LoVo (cell line): ENCODE results near the gene EFCAB6.
"Not testable (repeated sequence)": the region's sequence is repeated elsewhere in the genome, so short reads cannot be mapped to it uniquely, and the experiment has no call there.

ENCODE experiments used
- DNase-seq: peaks from one replicate; pipeline ENCODE4 v3.0.0-alpha.2; 2016; ENCODE audit warnings: low spot score

The EFCAB6 gene

DNA sequence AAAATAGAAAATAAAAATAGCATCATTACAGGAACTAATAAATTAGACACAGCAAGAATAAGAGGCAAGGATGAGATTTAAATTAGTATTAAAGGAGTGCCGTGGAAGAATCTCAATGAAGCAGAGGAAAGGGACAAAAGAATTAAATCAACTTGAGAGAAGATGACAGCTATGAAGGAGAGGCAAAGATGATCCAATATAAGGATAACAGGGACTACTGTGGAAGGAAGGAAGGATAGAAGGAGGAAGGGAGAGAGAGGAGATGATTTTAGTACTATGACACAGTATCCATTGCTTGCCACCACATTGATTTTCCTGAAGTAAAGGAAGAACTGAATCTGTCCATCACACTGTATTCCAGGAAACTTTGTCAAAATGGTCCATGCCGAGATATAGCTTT lies 98.0 kb downstream of the EFCAB6 start:
- no peak for DNase-seq

DNA sequence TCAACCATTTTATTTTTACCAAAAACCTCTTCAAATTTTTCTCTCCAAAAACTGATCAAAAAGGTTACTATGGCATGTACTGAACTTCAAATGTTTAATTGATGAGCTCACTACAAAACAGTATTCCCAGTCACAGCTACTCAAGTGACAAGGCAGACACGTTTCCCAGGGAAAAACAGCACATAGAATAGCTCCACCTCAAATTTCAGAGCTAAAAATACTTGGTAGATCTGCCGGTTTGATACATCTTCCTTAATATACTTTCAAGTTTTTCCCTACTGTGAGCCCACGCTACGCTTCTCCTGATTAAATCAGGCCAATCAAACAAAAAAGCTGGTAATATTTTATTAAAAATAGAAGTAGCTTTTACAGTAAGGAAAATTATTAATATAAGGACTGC lies 100.4 kb downstream of the EFCAB6 start:
- DNase-seq, result no peak

DNA sequence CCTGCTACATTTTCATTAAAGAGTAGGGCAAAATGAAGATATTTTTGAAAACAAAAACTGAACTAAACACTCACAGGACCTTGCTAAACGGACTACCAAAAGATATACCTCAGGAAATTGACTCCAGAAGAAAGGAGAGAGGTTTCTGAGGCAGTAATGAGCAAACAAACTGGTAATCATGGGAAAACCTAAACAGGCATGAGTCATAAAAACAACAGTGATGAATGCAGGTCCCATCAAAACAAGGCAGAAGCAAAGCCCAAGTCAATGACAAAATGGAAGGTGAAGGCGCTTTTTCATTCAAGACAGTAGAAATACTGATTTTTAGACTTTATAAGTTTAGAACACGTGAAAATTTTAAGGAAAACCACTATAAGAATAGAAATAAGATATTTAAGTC lies 104.5 kb downstream of the EFCAB6 start:
- DNase-seq, result no peak

DNA sequence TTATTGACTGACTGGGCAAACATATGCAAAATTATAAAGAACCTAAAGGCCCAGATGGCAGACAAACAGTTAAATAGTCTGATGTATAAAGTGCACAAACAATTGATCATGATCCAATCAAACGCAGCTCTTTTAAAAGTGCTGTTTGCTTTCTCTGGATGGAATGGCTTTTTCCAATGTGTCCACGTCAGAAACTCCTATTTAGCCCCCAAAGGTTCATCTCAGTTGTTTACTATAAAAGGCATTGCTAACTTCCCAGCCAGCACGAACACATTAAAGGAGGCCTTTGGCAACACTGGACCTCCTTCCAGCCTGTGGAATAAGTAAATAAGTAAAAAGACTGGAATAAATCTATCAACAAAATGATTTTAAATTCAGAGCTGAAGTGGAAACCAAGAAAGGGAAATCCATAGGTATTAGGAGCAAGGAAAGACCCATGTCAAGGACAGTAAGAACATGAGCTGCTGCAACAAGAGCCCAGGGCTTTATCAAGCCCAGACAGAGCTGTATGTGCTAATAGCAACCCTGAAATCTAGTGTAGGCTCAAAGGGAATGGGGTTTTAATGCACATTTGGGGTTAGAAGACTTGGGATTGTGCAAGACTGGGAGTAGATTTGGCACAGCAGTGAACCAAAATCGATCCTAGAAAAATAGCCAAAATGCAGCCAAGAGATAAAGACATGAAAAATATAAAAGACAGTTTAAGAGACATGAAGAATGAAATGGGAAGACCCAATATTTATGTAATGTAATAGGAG lies 105.4 kb downstream of the EFCAB6 start:
- no peak for DNase-seq

DNA sequence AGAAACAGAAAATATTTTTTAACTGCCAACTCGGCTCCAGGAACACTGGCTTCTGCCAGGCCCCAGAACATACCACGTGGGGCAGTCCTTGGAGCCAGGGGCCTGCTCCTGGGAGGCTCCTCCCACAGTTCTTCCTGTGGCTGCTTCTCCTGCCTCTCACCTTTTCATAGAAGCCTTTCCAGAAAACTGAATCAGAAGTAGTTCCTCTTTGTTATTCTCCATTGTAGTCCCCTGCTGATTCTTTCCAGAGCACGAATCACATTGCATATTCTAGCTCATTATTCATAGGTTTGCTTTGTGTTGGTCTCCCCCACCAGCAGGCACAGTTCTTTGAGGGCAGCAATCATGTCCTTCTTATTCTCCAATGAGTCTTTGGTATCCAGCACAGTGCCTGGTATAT lies 106.0 kb downstream of the EFCAB6 start:
- DNase-seq, result no peak

DNA sequence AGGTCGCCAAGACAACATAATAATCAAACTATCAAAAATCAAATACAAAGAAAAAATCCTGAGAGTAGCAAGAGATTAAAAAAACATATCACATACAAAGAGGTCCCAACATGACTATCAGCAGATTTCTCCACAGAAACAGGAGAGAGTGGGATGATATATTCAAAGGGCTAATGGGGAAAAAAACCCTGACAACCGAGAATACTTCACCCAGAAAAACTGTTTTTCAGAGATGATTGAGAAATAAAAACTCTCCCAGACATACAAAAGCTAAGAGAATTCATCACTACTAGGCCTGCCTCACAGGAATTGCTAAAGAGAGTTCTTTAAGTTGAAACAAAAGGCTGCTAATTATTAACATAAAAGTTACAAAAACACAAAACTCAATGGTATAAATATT lies 108.1 kb downstream of the EFCAB6 start:
- no peak for DNase-seq

DNA sequence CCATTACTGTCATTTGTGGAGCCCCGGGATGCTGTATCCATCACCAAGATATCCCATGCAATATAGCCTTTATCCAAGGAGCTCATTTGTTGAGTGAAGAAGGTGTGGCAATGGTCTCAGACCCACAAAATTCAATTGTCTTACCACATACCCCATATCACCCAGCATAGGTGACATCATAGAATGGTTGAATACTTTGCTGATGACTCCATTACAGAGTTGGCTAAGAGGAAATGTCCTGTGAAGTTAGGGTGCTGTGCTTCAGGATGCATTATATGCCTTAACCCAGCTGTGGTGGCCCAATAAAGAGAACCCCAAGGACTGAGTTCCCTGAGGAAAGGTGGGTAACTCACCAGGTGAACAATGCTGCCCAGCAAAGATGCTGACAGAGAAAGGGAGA lies 113.7 kb downstream of the EFCAB6 start:
- DNase-seq, result no peak

DNA sequence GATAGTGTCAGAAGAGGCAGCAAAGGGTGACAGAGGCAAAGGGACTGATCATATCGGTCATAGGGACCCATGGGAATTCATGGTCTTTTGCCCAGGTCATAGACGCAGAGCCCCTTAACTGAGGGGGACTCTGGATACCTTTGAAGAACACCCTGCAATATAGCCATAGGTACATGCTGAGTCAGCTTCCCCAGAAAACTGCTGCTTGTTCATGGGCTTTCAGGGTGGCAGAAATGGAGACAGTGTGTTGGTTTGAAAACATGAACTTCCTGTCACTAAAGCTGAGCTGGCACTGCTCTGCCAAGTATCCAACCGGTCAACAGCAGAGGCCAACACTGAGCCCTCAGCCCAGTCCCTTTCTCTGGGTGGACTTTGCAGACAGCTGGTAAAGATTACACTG lies 114.2 kb downstream of the EFCAB6 start:
- DNase-seq, result no peak

DNA sequence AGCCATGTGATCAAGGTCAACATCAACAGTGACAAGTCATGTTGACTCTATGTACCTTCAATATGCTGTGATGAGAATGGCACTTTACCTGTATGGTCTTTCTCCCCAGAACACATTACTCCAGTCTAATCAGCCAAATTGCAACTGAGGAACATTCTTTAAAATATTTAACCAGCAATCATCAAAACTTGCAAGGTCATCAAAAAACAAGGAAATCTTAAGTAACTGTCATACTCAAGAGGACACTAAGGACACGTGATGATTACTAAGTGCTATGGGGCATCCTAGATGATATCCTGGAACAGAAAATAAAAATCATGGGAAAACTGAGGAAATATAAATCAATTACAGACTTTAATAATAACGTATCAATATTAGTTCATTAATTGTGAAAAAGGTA lies 118.9 kb downstream of the EFCAB6 start:
- no peak for DNase-seq

DNA sequence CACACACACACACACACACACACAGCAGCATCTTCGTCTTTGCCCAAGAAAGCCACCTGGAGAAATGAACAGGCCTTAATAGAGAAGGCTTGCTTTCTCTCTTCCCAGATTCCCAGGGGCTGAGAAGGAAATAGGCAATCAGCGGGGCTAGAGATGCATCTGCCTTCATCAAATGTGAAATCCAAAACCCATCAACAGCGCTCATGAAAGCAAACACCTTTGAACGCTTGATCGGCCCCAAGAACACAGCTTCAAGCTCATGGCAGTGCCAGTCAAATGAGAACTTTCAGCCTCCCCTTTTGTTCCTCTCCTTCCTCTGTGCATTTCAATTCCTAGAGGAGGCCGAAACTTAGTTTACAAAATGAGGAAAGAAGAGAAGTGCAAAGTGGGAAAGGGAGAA lies 122.7 kb downstream of the EFCAB6 start:
- DNase-seq, result no peak

DNA sequence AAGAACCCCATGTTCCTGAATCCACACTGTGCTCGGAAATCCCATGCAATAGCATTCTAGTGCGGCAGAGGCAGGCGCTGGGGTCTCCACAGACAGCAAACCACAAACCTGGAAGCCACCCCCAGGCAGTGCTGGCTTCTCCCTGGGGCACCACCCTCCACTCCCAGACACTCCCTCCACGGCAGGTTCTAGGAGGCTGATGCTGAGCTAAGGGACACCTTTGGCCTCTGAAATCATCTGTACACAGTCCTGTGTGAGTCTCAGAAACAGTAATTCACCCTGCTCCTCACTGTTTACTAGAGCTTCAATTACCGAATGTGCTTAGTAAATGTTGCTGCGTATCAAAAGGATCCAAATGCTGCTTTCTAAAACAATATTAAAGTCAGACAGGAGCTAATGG lies 129.3 kb downstream of the EFCAB6 start:
- no peak for DNase-seq

DNA sequence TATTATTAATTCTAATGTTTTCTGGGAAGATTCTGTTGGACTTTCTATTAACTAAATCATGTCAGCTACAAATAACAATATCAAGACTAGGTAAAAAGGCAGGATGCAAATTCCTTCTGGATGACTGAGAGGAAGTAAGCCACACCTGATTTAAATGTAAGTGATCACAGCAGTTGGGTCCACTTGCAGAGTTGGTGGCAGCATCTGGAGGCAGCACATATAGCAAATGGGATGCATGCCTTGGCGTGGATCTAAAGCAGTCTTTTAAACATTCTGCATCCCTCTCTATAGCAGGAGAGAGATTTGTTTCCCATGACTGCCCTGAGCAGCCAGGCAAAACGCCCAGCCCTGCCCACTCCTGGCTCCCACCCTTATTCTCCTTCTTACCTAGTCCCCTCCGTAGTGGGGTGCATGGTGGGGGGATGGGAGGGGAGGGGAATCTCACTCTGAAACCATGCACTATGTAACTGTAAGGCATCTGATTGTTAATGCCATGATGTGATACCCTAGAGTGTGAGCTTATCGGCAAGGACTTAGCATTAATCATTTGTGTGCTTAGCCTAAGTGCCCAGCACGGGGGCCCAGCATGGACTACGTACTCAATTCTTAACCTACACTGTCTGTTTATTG lies 130.3 kb downstream of the EFCAB6 start:
- no peak for DNase-seq

DNA sequence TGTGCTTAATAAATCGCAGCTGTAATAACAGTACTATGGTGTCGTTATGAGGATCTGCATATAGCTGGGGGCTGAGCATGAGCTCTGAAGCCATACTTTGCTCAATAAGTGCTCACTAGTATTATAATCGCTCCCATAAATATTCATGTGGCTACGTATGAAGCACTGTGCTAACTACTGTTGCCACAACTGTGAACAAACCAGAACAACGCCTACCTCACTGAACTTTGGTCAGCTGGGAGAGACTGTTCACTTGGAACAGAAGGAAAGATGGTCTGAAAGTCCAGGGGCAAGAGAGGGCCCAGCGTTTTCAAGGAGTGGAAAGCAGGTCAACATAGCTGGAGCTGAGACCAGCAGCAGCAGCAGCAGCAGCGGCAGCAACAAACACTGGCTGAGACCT lies 141.6 kb downstream of the EFCAB6 start:
- DNase-seq, result no peak

DNA sequence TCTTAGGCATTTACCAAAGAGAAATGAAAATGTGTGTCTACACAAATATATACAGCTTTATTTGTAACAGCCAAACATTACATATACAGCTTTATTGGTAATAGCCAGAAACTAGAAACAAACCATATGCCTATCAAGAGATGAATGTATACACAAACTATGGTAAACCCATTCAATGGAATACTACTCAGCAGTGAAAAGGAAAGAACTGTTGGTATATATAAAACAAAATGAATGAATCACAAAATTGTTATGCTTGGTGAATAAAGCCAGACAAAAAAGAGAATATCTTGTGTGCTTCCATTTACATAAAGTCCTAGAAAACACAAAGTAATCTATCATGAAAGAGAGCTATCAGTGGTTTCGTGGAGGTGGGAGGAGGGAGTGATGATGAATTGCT lies 142.9 kb downstream of the EFCAB6 start:
- no peak for DNase-seq

DNA sequence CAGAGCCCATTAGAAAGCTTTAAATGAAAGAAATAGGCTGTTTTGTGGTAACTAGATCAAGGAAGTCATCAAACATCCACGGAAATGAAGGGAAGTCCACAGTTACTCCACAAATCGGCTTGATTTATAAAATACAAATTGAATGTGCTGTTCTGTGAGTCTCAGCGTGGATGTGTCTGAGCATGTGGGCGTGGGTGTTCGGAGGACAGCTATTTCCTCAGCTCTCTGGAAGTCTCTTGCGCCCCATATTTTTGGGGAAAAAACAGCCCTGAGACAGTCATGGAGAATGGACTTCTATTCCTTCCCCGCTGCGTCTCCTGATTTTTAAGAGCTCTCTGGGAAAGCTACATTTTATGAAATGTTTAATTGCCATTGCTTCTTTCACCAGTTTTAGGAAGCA lies 144.4 kb downstream of the EFCAB6 start:
- no peak for DNase-seq

DNA sequence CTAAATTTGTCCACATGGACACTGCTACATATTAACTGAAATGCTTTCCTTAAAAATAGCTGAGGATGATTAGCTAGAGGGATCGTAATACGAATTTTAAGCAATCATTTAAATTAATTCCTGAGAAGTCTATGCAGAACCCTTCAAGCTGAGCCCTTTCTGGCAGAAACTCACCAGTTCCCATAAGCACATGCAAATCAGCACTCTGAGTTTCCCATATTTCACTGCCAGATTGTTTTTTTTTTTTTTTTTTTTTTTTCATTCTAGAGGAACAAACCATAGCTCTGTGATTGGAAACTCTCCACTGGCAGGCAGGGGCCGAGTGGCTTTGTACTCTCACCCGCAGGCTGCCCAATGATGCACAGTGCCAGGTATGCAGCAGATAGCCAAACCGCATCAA lies 145.6 kb downstream of the EFCAB6 start:
- no peak for DNase-seq

DNA sequence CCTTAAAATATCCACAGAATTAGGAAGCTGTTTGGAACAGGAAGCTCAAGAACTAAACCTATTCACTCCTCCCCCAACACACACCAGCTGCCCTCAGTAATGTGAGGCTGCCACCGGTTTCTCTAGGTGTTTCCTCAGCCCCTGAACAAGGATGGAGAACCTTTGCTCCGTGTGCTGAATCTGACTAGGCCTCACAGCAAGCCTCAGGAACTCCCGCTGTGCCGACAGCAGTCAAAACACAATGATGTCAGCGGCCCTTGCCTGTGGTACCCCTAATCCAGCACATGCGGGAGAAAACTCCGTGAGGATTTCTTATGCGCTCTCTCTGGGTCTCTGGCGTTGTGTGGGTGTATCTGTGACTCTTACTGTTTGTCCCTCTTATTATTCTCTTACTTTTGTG lies 153.3 kb downstream of the EFCAB6 start:
- no peak for DNase-seq

DNA sequence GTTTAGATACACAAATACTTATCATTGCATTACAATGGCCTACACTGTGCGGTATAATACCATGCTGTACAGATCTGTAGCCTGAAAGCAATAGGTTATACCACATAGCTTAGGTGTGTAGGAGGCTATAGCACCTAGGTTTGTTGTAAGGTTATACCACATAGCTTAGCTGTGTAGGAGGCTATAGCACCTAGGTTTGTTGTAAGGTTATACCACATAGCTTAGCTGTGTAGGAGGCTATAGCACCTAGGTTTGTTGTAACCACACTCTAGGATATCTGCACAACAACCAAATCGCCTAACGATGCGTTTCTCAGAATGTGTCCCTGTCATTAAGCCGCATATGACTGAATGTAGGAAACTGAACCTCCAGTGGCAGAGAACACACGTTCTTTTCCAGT lies 155.5 kb downstream of the EFCAB6 start:
- not testable (repeated sequence) for DNase-seq

DNA sequence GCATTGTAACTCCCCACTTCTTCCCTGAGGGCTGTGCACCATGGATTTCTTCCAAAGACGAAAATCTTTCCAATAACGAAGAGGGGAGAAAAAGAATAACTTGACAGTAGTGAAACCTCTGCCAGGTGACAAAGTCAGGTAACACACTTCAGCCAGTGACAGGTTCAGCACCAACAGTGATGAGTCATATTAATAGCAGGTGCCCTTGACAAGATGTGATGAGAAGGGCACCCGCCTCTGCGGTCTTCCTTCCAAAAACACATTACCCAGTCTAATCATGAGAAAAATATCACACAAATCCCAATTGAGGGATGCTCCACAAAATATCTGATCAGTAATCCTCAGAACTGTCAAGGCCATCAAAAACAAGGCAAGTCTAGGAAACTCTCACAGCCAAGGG lies 157.8 kb downstream of the EFCAB6 start:
- DNase-seq, result no peak

DNA sequence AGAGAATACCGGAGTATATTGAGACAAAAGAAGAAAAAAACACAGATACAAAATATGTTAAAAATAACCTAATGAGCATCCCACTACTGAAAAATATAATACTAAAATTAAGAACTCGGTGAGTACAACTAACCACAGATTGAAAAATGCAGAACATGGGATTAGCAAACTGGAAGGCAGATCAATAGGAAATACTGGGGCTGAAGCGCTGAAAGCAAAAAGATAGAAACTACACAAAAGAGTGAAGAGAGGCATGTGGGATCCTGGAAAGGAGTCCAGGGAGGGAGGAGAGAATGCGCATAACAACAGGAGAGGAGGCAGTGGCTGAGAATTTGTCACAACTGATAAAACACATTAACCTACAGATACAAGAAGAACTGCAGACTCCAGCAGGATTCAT lies 159.3 kb downstream of the EFCAB6 start:
- no peak for DNase-seq

DNA sequence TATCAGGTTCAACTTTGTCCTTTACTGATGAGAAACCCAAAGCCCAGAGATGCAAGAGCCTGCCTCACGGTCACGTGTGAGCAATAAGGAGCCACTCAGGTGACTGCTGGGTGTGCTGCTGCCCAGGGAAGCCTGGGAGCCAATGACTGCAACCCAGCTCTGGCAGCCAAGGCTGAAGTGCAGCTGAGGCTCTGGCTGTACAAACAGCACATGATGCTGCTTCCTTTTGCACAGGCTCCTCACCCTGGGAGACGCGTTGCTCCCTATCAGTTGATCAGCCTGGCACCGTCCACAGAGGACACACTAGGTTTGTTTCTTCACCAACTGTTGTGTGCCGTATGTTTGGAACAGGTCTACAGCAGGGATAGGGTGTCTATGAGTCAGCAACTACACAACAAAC lies 168.7 kb downstream of the EFCAB6 start:
- no peak for DNase-seq

DNA sequence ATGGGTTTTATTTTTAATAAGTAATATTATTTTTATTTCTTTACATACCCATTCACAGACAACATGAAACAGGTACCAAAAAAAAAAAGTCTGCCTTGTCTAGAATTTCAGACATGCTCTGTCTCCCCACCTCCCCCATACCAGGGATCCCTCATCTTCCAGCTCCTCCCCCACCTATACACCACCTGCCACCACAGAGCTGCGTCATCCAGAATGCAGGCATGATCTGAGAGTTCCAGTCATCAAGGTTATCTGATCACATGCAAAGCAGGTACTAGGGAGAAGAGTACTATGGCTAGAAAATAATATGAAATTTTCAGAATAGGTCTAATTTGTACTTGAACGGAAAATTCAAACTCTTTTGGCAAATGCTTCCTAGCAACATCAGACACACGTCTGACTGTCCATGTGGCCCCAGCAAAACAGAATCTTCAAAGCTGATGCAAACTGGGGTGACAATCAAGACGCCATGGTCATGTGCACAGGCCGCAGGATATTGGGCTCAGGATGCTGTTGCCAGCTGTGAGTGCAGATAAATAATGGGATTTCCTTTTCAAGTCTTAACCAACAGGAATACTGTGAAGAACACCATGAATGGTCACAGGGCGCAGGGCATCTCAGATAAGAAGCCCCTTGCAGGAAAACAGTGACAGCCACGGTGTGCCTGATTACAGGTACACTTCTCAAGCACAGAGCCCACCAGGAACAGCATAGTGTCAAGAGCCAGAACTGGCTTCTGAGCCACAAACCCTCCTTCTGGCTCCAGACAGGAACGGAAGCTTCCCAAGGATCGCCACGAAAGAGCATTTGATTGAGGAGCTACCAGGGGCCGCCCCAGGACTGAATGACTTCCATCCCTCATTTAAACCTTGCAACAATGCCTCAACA lies 169.5 kb downstream of the EFCAB6 start:
- DNase-seq, result no peak
